GM10266 (cell line): ENCODE results near the gene TTC1.

Source experiments
- DNase-seq: peaks from one replicate; pipeline ENCODE4 v3.0.0; 2012; ENCODE audit errors: extremely low spot score
- CTCF ChIP-seq: IDR thresholded peaks from 2 replicates; pipeline ENCODE4 v1.5.1; 2012; ENCODE audit warnings: mild to moderate bottlenecking, low read depth; ENCODE audit not compliant: control insufficient read depth, insufficient read depth; ENCODE audit errors: missing control alignments

The TTC1 gene

GRCh38 chr5:160087199-160087598 is 78.3 kb downstream of the TTC1 start:
- TF ChIP-seq CTCF, result no peak
- DNase-seq, result no peak

GRCh38 chr5:160088805-160089204 is 79.9 kb downstream of the TTC1 start:
- no peak for DNase-seq
- TF ChIP-seq CTCF, result no peak

GRCh38 chr5:160089531-160089930 is 80.6 kb downstream of the TTC1 start:
- no peak for TF ChIP-seq CTCF
- DNase-seq, result no peak

DNA sequence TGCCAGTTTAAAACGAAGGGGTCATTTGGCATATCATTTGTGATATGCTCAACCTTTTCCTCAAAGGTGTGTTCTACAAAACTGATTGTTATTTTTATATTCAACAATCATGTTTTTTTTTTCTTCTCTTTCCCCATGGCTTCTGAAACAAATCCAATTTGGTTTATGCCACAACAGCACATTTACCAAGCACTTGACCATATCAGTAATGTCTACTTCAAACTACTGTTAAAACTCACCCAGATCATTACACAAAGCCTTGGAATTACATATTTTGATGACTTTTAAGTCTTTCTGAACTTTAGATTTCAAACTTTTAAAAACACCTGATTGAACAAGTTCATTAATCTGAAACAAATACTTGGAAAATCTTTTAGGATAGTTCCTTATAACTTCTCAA is 81.1 kb downstream of the TTC1 start:
- no peak for TF ChIP-seq CTCF

DNA sequence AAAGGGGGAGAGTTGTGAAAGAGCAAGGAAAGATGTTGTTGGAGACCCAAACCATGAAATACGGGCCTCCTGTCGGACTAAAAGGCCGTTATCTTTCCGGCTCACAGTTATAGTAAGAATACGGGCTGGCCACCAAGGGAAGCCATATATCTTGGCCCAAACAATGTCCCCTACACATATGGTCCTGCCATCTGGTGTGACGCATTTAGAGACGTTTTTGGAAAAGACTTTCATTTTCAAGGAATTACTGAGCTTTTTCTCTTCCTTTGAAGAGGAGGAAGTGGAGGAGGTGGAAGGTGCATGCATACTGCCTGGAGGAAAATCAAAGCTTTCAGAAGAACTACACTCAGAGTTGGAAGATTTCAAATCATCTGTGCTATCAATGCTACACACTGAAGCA is 83.6 kb downstream of the TTC1 start:
- no peak for DNase-seq
- no peak for TF ChIP-seq CTCF

More for the DNA sequence above, 81.1 kb downstream of the TTC1 start:
- no peak for DNase-seq

DNA sequence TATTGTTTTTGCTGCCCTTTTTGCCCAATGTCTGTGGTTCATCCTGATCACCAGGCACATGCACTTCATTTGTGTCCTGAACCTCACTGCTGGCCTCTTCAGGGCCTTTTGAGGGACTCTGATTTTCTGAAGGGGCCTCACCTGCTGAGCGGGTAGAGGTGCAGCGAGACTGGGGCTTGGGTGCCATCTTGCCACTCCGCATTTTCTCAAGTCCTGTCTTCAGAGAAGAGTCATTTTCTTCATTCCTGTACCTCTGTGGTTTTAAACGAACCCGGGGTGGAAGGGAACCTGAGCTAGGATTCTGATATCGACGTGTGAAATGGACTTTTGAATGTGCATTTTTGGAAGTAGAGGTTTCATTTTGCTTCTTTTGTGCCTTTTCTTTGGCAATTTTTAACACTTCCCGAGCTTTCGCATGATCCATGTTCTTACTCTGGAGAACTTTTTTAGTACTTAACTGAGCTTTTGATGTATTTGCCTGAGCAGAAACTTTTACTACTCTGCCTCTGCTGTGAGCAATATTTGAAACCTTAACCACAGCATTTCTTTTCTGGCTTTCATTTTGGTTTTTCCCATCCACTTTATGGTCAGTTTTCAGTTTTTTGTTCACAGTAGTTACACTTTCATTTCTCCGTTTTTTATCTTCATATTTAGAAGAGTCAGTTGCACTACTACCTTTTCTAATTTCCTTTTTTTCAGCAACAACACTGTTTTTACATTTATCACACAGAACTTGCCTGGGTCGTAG is 84.2 kb downstream of the TTC1 start:
- DNase-seq, result peak; percentile 43
- TF ChIP-seq CTCF, result no peak

GRCh38 chr5:160096178-160096577 is 87.2 kb downstream of the TTC1 start:
- no peak for TF ChIP-seq CTCF
- DNase-seq, result no peak
